Measurements from ENCODE around the gene UTP11.

GRCh38 chr1:38043036-38043747, 30.7 kb downstream of the UTP11 start:
- TF ChIP-seq CTCF (IDR thresholded peaks at IDR 0.05) (no peak), POLR2AphosphoS5 (IDR thresholded peaks at IDR 0.05) (no peak), POLR2A (IDR thresholded peaks at IDR 0.05) (no peak), EP300 (IDR thresholded peaks at IDR 0.05) (no peak)
